OCI-LY7 (cell line): Measurements from ENCODE around the gene TAOK3. TPM values are rescaled to one million over a fixed set of nuclear protein-coding genes. Genes with fewer than 3 reads are reported as not detected.
"Not testable (repeated sequence)": the region's sequence is repeated elsewhere in the genome, so short reads cannot be mapped to it uniquely, and the experiment has no call there.

Experiments
- BruUV-seq: library from RNA; stranded (reverse); fragments of 400-500 nt; replicated peaks from 2 replicates; lab custom pipeline; 2021; lab: Mats Ljungman, UMichigan
- CTCF ChIA-PET: fragments of 300-600 bp; sonication (Branson Sonifier 250); formaldehyde crosslinking; loops from one replicate; lab custom pipeline; 2022; ENCODE audit warnings: antibody characterized with exemption; ENCODE audit not compliant: unreplicated experiment; lab: Charles Lee
- POLR2A ChIA-PET: fragments of 300-600 bp; sonication (Branson Sonifier 250); formaldehyde crosslinking; loops from one replicate; lab custom pipeline; 2022; ENCODE audit warnings: antibody characterized with exemption; lab: Charles Lee
- DNase-seq: peaks from one replicate; pipeline ENCODE4 v3.0.0-alpha.2; 2015; ENCODE audit warnings: low spot score
- H2AFZ ChIP-seq: fragments of 200-600 bp; sonication (generic), shearing (Covaris generic); 2 replicates; pipeline ENCODE4 v1.6.1; 2014; ENCODE audit warnings: mild to moderate bottlenecking, antibody characterized with exemption, low read length, moderate library complexity
- H3K27ac ChIP-seq: fragments of 200-600 bp; sonication (generic); 2 replicates; pipeline ENCODE4 v1.5.1; 2014; ENCODE audit warnings: mixed run types, low read depth, mild to moderate bottlenecking, moderate library complexity, low read length, inconsistent platforms; ENCODE audit not compliant: poor library complexity, severe bottlenecking
- H3K36me3 ChIP-seq: fragments of 200-600 bp; sonication (generic); 2 replicates; pipeline ENCODE4 v1.6.1; 2014; ENCODE audit warnings: mild to moderate bottlenecking, antibody characterized with exemption, low read length, moderate library complexity, mixed read lengths; ENCODE audit not compliant: insufficient read depth
- H3K4me1 ChIP-seq: fragments of 200-600 bp; sonication (generic); 2 replicates; pipeline ENCODE4 v1.5.1; 2014; ENCODE audit warnings: mild to moderate bottlenecking, low read length; ENCODE audit not compliant: insufficient read depth, poor library complexity, severe bottlenecking
- H3K4me2 ChIP-seq: fragments of 200-600 bp; sonication (generic); 2 replicates; pipeline ENCODE4 v1.6.1; 2014; ENCODE audit warnings: mild to moderate bottlenecking, low read length
- H3K4me3 ChIP-seq: fragments of 200-600 bp; sonication (generic); 2 replicates; pipeline ENCODE4 v1.5.1; 2014; ENCODE audit warnings: mild to moderate bottlenecking, low read depth, low read length; ENCODE audit not compliant: poor library complexity, severe bottlenecking
- H3K79me2 ChIP-seq: fragments of 200-600 bp; sonication (generic); 2 replicates; pipeline ENCODE4 v1.6.1; 2016; ENCODE audit warnings: low read depth, mild to moderate bottlenecking, low read length, moderate library complexity, mixed read lengths; ENCODE audit not compliant: insufficient read depth
- H3K9me2 ChIP-seq: fragments of 200-600 bp; sonication (generic); 2 replicates; pipeline ENCODE4 v1.6.1; 2016; ENCODE audit warnings: mild to moderate bottlenecking, low read length, mixed read lengths; ENCODE audit not compliant: insufficient read depth
- H3K9me3 ChIP-seq: fragments of 200-600 bp; sonication (generic); 2 replicates; pipeline ENCODE4 v1.6.1; 2014; ENCODE audit warnings: mild to moderate bottlenecking, mixed run types, low read length, mixed read lengths
- H4K20me1 ChIP-seq: fragments of 200-600 bp; sonication (generic); 2 replicates; pipeline ENCODE4 v1.6.1; 2014; ENCODE audit warnings: mild to moderate bottlenecking, antibody characterized with exemption, low read length, moderate library complexity, mixed read lengths; ENCODE audit not compliant: insufficient read depth
- CTCF ChIP-seq: fragments of 200-600 bp; sonication (generic); conservative IDR thresholded peaks from 2 replicates; pipeline ENCODE4 v1.5.1; 2014; ENCODE audit warnings: mild to moderate bottlenecking, antibody characterized with exemption, low read length, moderate library complexity, mixed read lengths
- EZH2phosphoT487 ChIP-seq: fragments of 200-600 bp; sonication (generic); IDR thresholded peaks from 2 replicates; pipeline ENCODE4 v1.6.1; 2018; ENCODE audit warnings: low read depth, borderline replicate concordance, mild to moderate bottlenecking, mixed run types, antibody characterized with exemption, low read length, moderate library complexity, mixed read lengths
- intact Hi-C: fragments of 100-400 bp; cut with micrococcal nuclease; formaldehyde crosslinking; loops from one replicate; pipeline ENCODE4 v1.10.0; 2022; ENCODE audit not compliant: unreplicated experiment
- total RNA-seq, 2 experiments: library from RNA; depleted of rRNA in 1 of 2; stranded (reverse); fragments of >200 nt in 1 of 2; shearing (Covaris generic) in 1 of 2; gene quantifications; 2 replicates each; pipeline ENCODE4 v1.2.3, GENCODE V29; 2014 to 2022

The TAOK3 gene
- total RNA-seq, 2 experiments from 2014 or later: 30.7 to 56.0 TPM

DNA sequence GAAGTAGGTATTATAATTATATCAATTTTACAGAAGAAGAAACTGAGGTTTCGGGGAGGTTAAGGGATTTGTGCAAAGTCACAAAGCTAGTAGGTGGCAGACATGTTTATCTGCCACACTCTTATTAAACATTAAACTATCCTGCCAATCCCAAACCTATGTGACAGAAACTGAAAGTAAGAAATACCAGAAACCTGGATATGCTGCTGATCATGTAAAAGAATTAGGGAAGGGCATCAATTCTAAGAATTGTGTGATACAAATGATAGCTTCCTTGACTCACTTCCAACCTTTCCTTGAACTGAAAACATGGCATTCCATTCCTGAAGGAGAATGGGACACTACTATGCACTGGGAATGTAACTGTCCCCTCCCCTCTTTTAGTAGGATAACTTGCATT lies 16.9 kb downstream of the TAOK3 start:
- Histone ChIP-seq H3K27ac (no peak overlapping the region), H3K4me3 (no peak overlapping the region), H3K4me1 (peaks cover 30% of the 10 kb centered on the region), H2AFZ (no peak overlapping the region), H4K20me1 (no peaks in the 10 kb centered on the region), H3K79me2 (peaks cover 81% of the 10 kb centered on the region), H3K9me2 (no peaks in the 10 kb centered on the region), H3K9me3 (peaks cover 33% of the 10 kb centered on the region), H3K36me3 (peaks cover 35% of the 10 kb centered on the region), H3K4me2 (no peak overlapping the region)
- intact Hi-C loops: loop anchor here (2.0 kb wide), 1 partner anchor 219 kb away; the partner anchor contains the start of gene PEBP1
- POLR2A ChIA-PET: interaction anchor here (1.0 to 1.4 kb wide), 3 partner anchors 9 to 17 kb away, joined by 3 to 5 read pairs (median 5); partner anchors contain the start of gene TAOK3
- CTCF ChIA-PET: no interaction called here
- no peak for TF ChIP-seq EZH2phosphoT487
- TF ChIP-seq CTCF: no peak
- BruUV-seq: no TSS peak
- DNase-seq: no peak

DNA sequence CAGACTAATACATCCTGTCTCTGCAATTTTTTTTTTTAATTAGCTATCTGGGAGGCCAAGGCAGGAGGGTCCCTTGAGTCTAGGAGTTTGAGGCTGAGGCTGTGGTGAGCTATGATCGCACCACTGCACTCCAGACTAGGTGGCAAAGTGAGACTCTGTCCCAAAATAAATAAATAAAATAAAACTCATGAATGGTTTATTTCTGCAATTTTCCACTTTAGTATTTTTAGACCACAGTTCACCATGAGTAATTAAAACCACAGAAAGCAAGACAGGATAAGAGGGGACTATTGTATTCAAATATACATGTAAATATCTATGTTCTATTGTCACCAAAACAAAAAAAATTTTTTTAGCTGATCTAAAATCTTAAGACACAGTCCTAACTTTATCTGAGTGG lies 17.8 kb downstream of the TAOK3 start:
- H3K4me1 ChIP-seq: peaks cover 30% of the 10 kb centered on the region
- POLR2A ChIA-PET: interaction anchor here (0.6 to 1.4 kb wide), 5 partner anchors 11 to 1655 kb away, joined by 3 to 5 read pairs (median 3); partner anchors contain the start of gene TAOK3
- peaks cover 33% of the 10 kb centered on the region for H3K9me3 ChIP-seq
- no peak for TF ChIP-seq CTCF
- TF ChIP-seq EZH2phosphoT487: no peak
- CTCF ChIA-PET: interaction anchor here (1.4 kb wide), 1 partner anchor 21 kb away, joined by 3 read pairs; no protein-coding TSS in a partner anchor
- BruUV-seq: no TSS peak
- H3K36me3 ChIP-seq: peaks cover 35% of the 10 kb centered on the region
- H2AFZ ChIP-seq: no peak overlapping the region
- no peaks in the 10 kb centered on the region for H3K9me2 ChIP-seq
- intact Hi-C loops: no loop called here
- no peak overlapping the region for H3K27ac ChIP-seq
- H4K20me1 ChIP-seq: no peaks in the 10 kb centered on the region
- peaks cover 86% of the 10 kb centered on the region for H3K79me2 ChIP-seq
- no peak overlapping the region for H3K4me2 ChIP-seq
- no peak overlapping the region for H3K4me3 ChIP-seq
- no peak for DNase-seq

DNA sequence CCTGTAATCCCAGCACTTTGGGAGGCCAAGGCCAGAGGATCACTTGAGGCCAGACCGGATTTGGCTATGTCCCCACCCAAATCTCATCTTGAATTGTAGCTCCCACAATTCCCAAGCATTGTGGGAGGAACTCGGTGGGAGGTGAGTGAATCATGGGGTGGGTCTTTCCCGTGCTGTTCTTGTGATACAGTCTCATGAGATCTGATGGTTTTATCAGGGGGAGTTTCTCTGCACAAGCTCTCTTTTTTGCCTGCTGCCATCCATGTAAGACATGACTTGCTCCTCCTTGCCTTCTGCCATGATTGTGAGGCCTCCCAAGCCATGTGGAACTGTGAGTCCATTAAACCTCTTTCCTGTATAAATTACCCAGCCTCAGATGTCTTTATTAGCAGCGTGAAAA lies 18.2 kb downstream of the TAOK3 start:
- H3K9me2 ChIP-seq, H3K27ac ChIP-seq, intact Hi-C loops, DNase-seq, BruUV-seq, H2AFZ ChIP-seq, H4K20me1 ChIP-seq, H3K4me2 ChIP-seq, H3K4me3 ChIP-seq: not testable (repeated sequence)
- Histone ChIP-seq H3K36me3 (peaks cover 35% of the 10 kb centered on the region), H3K4me1 (peaks cover 26% of the 10 kb centered on the region), H3K9me3 (peaks cover 33% of the 10 kb centered on the region), H3K79me2 (peaks cover 87% of the 10 kb centered on the region)
- POLR2A ChIA-PET: interaction anchor here (0.6 to 1.4 kb wide), 3 partner anchors 11 to 1654 kb away, joined by 3 to 4 read pairs (median 3); no protein-coding TSS in a partner anchor
- CTCF ChIA-PET: interaction anchor here (1.4 kb wide), 1 partner anchor 21 kb away, joined by 3 read pairs; no protein-coding TSS in a partner anchor
